Activated T-helper 1 cell treated with anti-CD3 and anti-CD28 coated beads, Interleukin-12 subunit alpha, Interleukin-12 subunit beta, Interleukin-2, Interleukin-4 antibody, amounts not matched to agents 30 ng/mL and 10 ng/mL and 1 ng/mL, durations not matched to agents 14 hours and 24 hours and 36 hours (primary cell): ENCODE measurements around the gene ANKRD44. TPM values are rescaled to one million over a fixed set of nuclear protein-coding genes. Genes with fewer than 3 reads are reported as not detected.

Experiments
- DNase-seq: peaks from one replicate; pipeline ENCODE4 v3.0.0; 2021; ENCODE audit warnings: low spot score
- H3K27ac Mint-ChIP-seq: one replicate; pipeline ENCODE4 v1.8.0; 2021; ENCODE audit warnings: mild to moderate bottlenecking, mixed read lengths
- H3K27me3 Mint-ChIP-seq: one replicate; pipeline ENCODE4 v1.8.0; 2022; ENCODE audit warnings: mild to moderate bottlenecking, moderate library complexity, mixed read lengths; ENCODE audit not compliant: insufficient read depth
- H3K36me3 Mint-ChIP-seq: one replicate; pipeline ENCODE4 v1.8.0; 2021; ENCODE audit warnings: low read depth, mixed read lengths
- H3K4me1 Mint-ChIP-seq: one replicate; pipeline ENCODE4 v1.8.0; 2021; ENCODE audit warnings: low read depth, mixed read lengths
- H3K4me3 Mint-ChIP-seq: one replicate; pipeline ENCODE4 v1.8.0; 2021; ENCODE audit warnings: mild to moderate bottlenecking, moderate library complexity, mixed read lengths
- H3K9me3 Mint-ChIP-seq: one replicate; pipeline ENCODE4 v1.8.0; 2021; ENCODE audit warnings: mixed read lengths
- intact Hi-C: fragments of 100-400 bp; cut with micrococcal nuclease; formaldehyde crosslinking; loops from one replicate; pipeline ENCODE4 v1.15.1; 2024
- total RNA-seq: library from RNA; stranded (reverse); gene quantifications from 2 replicates; pipeline ENCODE4 v1.2.3, GENCODE V29; 2022

The ANKRD44 gene
- total RNA-seq, 1 donor from 2014 or later, result 159 TPM

DNA sequence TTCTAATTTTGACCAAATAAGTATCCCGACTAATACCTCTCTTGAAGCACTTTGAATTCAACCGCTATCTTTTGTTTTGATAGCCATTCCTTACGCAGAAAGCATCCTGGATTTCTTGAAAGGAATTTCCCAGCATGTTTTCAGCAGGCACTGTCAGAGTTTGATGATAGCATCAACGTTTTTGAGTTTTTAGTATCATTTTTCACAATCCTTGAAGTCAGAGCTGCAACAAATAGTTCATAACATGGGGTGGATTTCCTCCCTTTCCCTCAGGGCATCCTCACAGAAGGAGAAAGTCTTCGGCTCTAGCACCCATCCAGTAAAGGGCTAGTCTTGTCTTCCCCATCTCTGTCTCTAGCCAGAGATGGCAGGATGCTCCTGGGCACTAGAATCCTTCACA is 46.2 kb downstream of the ANKRD44 start:
- intact Hi-C loops, result no loop called here
- Mint-ChIP-seq H3K4me3 (peak overlapping the region; percentile 19), H3K4me1 (peaks cover 90% of the 10 kb centered on the region), H3K27me3 (no peaks in the 10 kb centered on the region), H3K27ac (peak overlapping the region; percentile 14), H3K36me3 (peaks cover 36% of the 10 kb centered on the region), H3K9me3 (peaks cover 5% of the 10 kb centered on the region)
- DNase-seq, result no peak

DNA sequence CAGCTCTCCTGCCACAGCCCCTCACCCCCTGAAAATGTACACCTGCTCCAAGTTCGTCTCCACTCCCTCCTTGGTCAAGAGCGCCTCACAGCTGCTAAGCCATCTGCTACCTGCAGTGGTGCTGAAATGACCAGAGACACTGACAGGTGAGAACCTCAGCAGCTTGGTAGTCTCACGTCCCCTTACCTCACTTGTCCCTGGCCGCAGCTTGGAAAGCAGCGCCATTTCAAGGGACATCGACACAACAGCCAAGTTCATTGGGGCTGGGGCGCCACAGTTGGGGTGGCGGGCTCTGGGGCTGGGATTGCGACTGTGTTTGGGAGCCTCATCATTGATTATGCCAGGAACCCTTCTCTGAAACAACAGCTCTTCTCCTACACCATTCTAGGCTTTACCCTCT is 47.5 kb downstream of the ANKRD44 start:
- peak overlapping the region; percentile 39 for H3K4me3 Mint-ChIP-seq
- intact Hi-C loops, result no loop called here
- no peak for DNase-seq
- H3K27me3 Mint-ChIP-seq, result no peaks in the 10 kb centered on the region
- peaks cover 89% of the 10 kb centered on the region for H3K4me1 Mint-ChIP-seq
- peak overlapping the region; percentile 78 for H3K27ac Mint-ChIP-seq
- peaks cover 39% of the 10 kb centered on the region for H3K36me3 Mint-ChIP-seq
- H3K9me3 Mint-ChIP-seq, result peaks cover 6% of the 10 kb centered on the region

GRCh38 chr2:197261808-197262226 is 48.8 kb downstream of the ANKRD44 start:
- Mint-ChIP-seq H3K27ac (peak overlapping the region; percentile 78), H3K27me3 (no peaks in the 10 kb centered on the region), H3K36me3 (peaks cover 35% of the 10 kb centered on the region), H3K4me1 (peaks cover 87% of the 10 kb centered on the region), H3K9me3 (peaks cover 6% of the 10 kb centered on the region), H3K4me3 (peak overlapping the region; percentile 57)
- intact Hi-C loops, result no loop called here
- no peak for DNase-seq

DNA sequence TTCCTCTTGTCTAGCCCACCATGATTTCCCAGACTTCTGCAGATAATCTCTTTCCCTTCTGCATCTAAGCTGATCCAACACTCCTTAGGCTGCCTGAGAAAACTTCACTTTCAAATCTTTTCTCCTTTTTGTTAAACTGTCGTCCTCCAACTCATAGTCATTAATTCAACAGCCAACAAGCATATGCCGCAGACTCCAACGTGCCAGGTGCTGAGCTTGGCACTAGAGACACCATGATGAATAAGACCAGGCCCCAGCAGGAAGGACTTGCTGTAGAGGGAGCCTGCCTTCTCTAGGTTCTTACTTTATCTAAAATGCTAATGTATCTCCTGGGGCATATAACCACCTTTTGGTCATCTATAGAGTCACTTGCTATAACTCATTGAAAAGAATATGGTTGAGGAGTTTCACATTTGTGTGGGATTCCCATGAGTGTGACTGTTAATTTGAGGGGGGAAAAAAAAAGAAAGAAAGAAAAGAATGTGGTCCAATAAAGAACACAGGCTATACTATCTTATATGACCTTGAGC is 51.0 kb downstream of the ANKRD44 start:
- no peak for DNase-seq
- Mint-ChIP-seq H3K4me3 (peak overlapping the region; percentile 47), H3K9me3 (peaks cover 6% of the 10 kb centered on the region), H3K4me1 (peaks cover 88% of the 10 kb centered on the region), H3K27me3 (no peaks in the 10 kb centered on the region), H3K27ac (peak overlapping the region; percentile 84), H3K36me3 (peaks cover 38% of the 10 kb centered on the region)
- intact Hi-C loops, result loop anchor here (1.0 to 5.0 kb wide), 2 partner anchors 10 to 118 kb away; no protein-coding TSS in a partner anchor

DNA sequence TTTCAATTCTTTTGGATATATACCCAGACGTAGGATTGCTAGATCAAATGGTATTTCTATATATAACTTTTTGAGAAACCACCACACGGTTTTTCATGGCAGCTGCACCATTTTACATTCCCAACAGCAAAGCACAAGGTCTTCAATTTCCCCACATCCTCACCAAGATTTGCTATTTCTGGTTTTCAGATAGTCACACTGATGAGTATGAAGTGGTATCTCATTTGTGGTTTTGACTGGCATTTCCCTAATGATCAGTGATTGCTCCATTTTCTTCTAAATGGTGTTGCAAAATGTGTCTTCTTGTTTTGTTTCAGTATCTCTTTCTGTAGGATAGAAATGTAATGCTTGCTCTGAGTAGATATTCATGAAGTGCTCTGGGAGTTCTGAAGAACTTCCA is 52.0 kb downstream of the ANKRD44 start:
- Mint-ChIP-seq H3K4me3 (peak overlapping the region; percentile 46), H3K27me3 (no peaks in the 10 kb centered on the region), H3K36me3 (peaks cover 34% of the 10 kb centered on the region), H3K27ac (peak overlapping the region; percentile 84), H3K9me3 (peaks cover 6% of the 10 kb centered on the region), H3K4me1 (peaks cover 88% of the 10 kb centered on the region)
- DNase-seq, result no peak
- intact Hi-C loops, result loop anchor here (1.0 to 5.0 kb wide), 2 partner anchors 42 to 119 kb away; no protein-coding TSS in a partner anchor

GRCh38 chr2:197256547-197257170 is 53.9 kb downstream of the ANKRD44 start:
- intact Hi-C loops, result loop anchor here (5.0 kb wide), 1 partner anchor 121 kb away; no protein-coding TSS in a partner anchor
- Mint-ChIP-seq H3K4me1 (peaks cover 74% of the 10 kb centered on the region), H3K4me3 (peak overlapping the region; percentile 83), H3K9me3 (peaks cover 6% of the 10 kb centered on the region), H3K27me3 (no peaks in the 10 kb centered on the region), H3K36me3 (peaks cover 23% of the 10 kb centered on the region), H3K27ac (peak overlapping the region; percentile 97)
- DNase-seq, result no peak

DNA sequence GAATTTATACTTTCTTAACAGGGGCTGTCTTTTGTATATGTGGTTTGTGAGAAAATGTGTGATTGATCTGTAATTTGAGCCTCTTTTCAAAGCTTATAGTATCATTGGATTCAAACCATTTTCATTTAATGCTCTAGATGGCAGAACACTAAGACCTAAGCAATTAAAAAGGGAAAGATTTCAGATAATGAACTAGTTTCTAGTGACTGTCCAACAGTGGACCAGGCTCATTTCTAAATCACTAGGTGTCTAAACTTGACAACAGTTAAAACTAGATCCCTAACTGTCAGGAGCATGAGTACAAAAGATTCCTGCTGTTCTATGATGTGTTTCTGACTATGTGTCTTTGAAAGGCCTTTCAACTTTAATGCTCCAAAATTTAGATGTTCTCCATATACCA is 54.6 kb downstream of the ANKRD44 start:
- H3K27ac Mint-ChIP-seq, result peak overlapping the region; percentile 97
- peaks cover 77% of the 10 kb centered on the region for H3K4me1 Mint-ChIP-seq
- intact Hi-C loops, result loop anchor here (5.0 kb wide), 1 partner anchor 121 kb away; no protein-coding TSS in a partner anchor
- peaks cover 6% of the 10 kb centered on the region for H3K9me3 Mint-ChIP-seq
- H3K36me3 Mint-ChIP-seq, result peaks cover 22% of the 10 kb centered on the region
- no peaks in the 10 kb centered on the region for H3K27me3 Mint-ChIP-seq
- H3K4me3 Mint-ChIP-seq, result peak overlapping the region; percentile 83
- DNase-seq, result no peak

- Mint-ChIP-seq H3K27me3 (no peaks in the 10 kb centered on the region), H3K4me3 (peak overlapping the region; percentile 83), H3K4me1 (peaks cover 80% of the 10 kb centered on the region), H3K27ac (peak overlapping the region; percentile 97), H3K9me3 (peaks cover 6% of the 10 kb centered on the region), H3K36me3 (peaks cover 22% of the 10 kb centered on the region)
- peak; percentile 78 for DNase-seq
- intact Hi-C loops, result loop anchor here (1.0 to 5.0 kb wide), 7 partner anchors 17 to 122 kb away; no protein-coding TSS in a partner anchor
These were observed 55.0 kb downstream of the ANKRD44 start for GRCh38 chr2:197255543-197255942.

DNA sequence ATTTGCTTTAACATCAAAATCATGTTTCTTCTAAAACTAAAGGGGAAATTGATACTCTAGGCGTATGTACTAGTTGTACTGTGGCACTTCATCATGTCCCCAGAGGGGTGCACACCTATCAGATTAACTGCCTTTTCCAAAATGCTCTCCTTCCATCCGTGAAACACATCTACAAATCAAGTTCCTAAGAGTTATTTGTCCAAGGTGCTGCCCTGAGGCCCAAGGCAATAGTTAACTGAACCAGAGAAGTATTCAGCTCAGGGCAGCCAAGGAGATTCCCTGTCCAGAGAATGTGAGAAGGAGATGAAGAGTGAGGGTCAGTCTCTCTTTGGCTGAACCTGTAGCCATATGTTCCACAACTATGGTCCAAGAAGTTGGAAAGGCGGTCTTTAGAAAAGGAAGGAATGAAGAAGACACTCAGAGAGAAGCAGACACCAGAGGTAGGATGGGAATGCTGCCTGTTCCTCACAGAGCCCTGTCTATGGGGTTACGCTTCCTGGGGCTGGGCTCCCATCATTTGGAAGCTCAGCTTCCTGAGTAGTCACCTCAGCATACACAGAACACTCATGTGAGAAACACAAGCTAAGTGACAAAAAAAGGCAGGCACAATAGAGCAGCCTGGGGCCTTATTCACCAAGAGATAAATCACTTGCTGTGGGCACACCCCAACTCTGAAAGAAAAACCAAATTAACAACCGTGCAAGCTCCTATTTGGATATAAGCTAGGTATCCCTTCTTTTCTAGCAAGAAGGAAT is 55.6 kb downstream of the ANKRD44 start:
- intact Hi-C loops, result loop anchor here (1.0 to 5.0 kb wide), 7 partner anchors 17 to 122 kb away; no protein-coding TSS in a partner anchor
- Mint-ChIP-seq H3K27me3 (no peaks in the 10 kb centered on the region), H3K27ac (peak overlapping the region; percentile 97), H3K9me3 (peaks cover 6% of the 10 kb centered on the region), H3K4me1 (peaks cover 82% of the 10 kb centered on the region), H3K36me3 (peaks cover 23% of the 10 kb centered on the region), H3K4me3 (peak overlapping the region; percentile 83)
- no peak for DNase-seq

DNA sequence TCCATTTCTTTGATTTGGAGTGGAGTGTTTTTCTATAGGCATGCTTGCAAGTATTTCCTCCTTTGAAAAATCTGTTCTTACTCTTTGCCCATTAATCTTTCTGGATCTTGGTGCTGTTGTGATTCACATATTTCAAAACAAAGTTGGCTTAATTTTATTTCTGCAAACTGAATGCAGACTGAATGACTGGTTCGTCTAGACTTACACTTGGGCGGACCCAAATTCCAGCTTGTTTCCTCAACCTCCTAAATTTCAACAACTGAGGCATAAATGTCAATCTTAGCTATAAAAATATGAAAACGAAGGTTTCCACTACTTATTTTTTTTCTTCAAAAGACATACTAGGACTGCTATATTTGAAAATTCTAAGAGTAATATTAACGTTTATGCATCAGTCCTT is 59.0 kb downstream of the ANKRD44 start:
- Mint-ChIP-seq H3K27ac (no peak overlapping the region), H3K36me3 (peaks cover 15% of the 10 kb centered on the region), H3K9me3 (no peaks in the 10 kb centered on the region), H3K4me3 (no peak overlapping the region), H3K27me3 (no peaks in the 10 kb centered on the region), H3K4me1 (peaks cover 84% of the 10 kb centered on the region)
- no peak for DNase-seq
- intact Hi-C loops, result no loop called here

DNA sequence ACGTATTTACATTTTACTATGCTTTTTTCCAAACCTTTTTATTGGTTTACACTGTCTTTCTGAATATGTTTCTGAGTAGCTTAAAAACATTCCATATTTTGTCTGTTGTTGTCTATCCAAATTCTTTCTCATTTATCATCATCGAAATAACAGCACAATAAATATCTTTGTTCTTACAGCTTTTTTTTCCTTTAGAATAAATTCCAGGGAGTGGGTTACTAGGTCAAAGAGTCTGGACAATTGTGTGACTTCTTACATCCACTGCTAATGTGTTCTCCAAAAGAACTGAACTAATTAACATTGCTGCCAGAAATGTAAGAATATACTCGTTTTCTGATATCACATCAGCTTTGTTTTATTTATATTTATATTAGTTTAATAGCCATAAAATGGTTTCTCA is 59.4 kb downstream of the ANKRD44 start:
- peaks cover 83% of the 10 kb centered on the region for H3K4me1 Mint-ChIP-seq
- H3K36me3 Mint-ChIP-seq, result peaks cover 18% of the 10 kb centered on the region
- H3K9me3 Mint-ChIP-seq, result no peaks in the 10 kb centered on the region
- DNase-seq, result no peak
- H3K4me3 Mint-ChIP-seq, result no peak overlapping the region
- H3K27ac Mint-ChIP-seq, result no peak overlapping the region
- H3K27me3 Mint-ChIP-seq, result no peaks in the 10 kb centered on the region
- intact Hi-C loops, result no loop called here

GRCh38 chr2:197250084-197250397 is 60.5 kb downstream of the ANKRD44 start:
- Mint-ChIP-seq H3K36me3 (peaks cover 18% of the 10 kb centered on the region), H3K27ac (peak overlapping the region; percentile 33), H3K4me1 (peaks cover 78% of the 10 kb centered on the region), H3K27me3 (no peaks in the 10 kb centered on the region), H3K4me3 (peak overlapping the region; percentile 13), H3K9me3 (no peaks in the 10 kb centered on the region)
- intact Hi-C loops, result no loop called here
- DNase-seq, result no peak
